ENCODE results near the gene NUP133. TPM values are rescaled to one million over a fixed set of nuclear protein-coding genes. Genes with fewer than 3 reads are reported as not detected.
"Not testable (repeated sequence)": the region's sequence is repeated elsewhere in the genome, so short reads cannot be mapped to it uniquely, and the experiment has no call there.

Gene NUP133
- polyA plus RNA-seq, 1 experiment, result 29.6 TPM

DNA sequence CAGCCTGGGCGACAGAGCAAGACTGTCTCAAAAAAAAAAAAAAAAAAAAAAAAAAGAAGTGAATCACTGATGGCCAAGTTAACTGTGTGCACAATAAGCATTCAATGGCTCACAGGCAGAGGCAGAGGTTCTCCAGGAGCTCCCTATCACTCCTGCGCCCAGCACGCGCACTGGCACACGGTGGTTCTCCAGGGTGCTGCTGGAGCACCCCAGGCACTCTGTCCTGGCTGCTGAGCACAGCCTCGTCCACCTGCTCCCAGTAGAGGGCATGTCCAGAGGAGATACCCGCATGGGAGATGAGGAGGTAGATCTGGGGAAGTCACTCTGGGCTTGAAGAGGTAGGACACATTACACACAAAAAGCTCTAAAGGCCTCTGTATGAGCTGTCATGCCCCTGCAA lies 21.5 kb upstream of the NUP133 start:
- H3K4me3 ChIP-seq (ENCODE audit: low read depth, low read length), result no peak overlapping the region
- H3K9me3 ChIP-seq (ENCODE audit: control insufficient read depth, insufficient read depth, low read length), result no peaks in the 10 kb centered on the region
- no peaks in the 10 kb centered on the region for H3K27me3 ChIP-seq (ENCODE audit: control insufficient read depth, insufficient read depth, low read length)
- H3K27ac ChIP-seq (ENCODE audit: low read depth, low read length), result no peak overlapping the region
- TF ChIP-seq, protein P1, sequence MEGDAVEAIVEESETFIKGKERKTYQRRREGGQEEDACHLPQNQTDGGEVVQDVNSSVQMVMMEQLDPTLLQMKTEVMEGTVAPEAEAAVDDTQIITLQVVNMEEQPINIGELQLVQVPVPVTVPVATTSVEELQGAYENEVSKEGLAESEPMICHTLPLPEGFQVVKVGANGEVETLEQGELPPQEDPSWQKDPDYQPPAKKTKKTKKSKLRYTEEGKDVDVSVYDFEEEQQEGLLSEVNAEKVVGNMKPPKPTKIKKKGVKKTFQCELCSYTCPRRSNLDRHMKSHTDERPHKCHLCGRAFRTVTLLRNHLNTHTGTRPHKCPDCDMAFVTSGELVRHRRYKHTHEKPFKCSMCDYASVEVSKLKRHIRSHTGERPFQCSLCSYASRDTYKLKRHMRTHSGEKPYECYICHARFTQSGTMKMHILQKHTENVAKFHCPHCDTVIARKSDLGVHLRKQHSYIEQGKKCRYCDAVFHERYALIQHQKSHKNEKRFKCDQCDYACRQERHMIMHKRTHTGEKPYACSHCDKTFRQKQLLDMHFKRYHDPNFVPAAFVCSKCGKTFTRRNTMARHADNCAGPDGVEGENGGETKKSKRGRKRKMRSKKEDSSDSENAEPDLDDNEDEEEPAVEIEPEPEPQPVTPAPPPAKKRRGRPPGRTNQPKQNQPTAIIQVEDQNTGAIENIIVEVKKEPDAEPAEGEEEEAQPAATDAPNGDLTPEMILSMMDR (IDR thresholded peaks at IDR 0.05; ENCODE audit: low read depth, low read length), result no peak
- no peak for DNase-seq (ENCODE audit: low read depth, low spot score)
- POLR2A ChIA-PET, result no interaction called here
- CTCF ChIA-PET, result interaction anchor here (1.3 kb wide), 1 partner anchor 15 kb away, joined by 5 read pairs; no protein-coding TSS in a partner anchor

DNA sequence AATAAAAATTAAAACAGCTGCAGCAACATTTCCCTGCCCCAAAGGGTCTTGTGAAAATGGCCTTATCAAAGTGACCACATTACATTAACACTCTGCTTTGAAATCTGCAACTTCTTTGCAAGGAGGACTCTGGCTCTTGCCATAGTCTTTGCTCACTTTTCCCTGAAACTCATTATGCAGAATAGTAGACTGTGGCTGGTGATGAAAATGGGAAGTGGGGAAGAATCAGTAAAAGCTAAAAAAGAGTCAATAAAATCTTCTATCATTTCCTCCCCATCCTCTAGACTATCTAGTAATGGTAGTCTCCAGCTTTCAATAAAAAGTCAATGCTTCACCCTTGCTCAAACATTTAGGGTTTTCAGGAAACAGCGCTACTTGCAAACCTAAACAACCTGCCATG lies 18.6 kb upstream of the NUP133 start:
- ChIA-PET POLR2A (no interaction called here), CTCF (interaction anchor here (2.3 kb wide), 1 partner anchor 11 kb away, joined by 8 read pairs; no protein-coding TSS in a partner anchor)
- TF ChIP-seq, protein P1 (IDR thresholded peaks at IDR 0.05; ENCODE audit: low read depth, low read length), result no peak
- no peak overlapping the region for H3K4me3 ChIP-seq (ENCODE audit: low read depth, low read length)
- no peak for DNase-seq (ENCODE audit: low read depth, low spot score)
- H3K27ac ChIP-seq (ENCODE audit: low read depth, low read length), result no peak overlapping the region
- H3K9me3 ChIP-seq (ENCODE audit: control insufficient read depth, insufficient read depth, low read length), result no peaks in the 10 kb centered on the region
- no peaks in the 10 kb centered on the region for H3K27me3 ChIP-seq (ENCODE audit: control insufficient read depth, insufficient read depth, low read length)

DNA sequence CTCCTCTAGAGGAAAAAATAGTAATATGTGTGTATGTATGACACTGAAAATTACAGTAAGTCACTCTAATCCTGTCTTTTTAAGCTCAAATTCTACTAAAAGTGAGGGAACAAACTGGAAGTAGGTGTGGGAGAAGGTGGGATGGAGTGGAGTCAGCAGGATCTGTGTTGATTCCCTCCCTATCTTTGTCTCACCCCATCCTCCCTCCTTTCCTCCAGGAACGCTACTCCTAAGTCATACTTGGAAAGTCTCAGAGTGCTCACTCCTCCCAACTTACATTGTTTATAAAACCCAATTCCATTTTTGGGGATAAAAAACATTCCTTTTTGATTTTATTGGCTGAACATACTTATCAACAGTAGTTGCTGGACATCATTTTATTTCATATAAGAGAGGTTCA lies 14.9 kb upstream of the NUP133 start:
- Histone ChIP-seq H3K4me3 (ENCODE audit: low read depth, low read length) (no peak overlapping the region), H3K27ac (ENCODE audit: low read depth, low read length) (no peak overlapping the region), H3K27me3 (ENCODE audit: control insufficient read depth, insufficient read depth, low read length) (no peaks in the 10 kb centered on the region), H3K9me3 (ENCODE audit: control insufficient read depth, insufficient read depth, low read length) (no peaks in the 10 kb centered on the region)
- no peak for DNase-seq (ENCODE audit: low read depth, low spot score)
- ChIA-PET POLR2A (no interaction called here), CTCF (interaction anchor here (1.5 kb wide), 1 partner anchor 8 kb away, joined by 3 read pairs; no protein-coding TSS in a partner anchor)
- TF ChIP-seq, protein P1 (IDR thresholded peaks at IDR 0.05; ENCODE audit: low read depth, low read length), result no peak

DNA sequence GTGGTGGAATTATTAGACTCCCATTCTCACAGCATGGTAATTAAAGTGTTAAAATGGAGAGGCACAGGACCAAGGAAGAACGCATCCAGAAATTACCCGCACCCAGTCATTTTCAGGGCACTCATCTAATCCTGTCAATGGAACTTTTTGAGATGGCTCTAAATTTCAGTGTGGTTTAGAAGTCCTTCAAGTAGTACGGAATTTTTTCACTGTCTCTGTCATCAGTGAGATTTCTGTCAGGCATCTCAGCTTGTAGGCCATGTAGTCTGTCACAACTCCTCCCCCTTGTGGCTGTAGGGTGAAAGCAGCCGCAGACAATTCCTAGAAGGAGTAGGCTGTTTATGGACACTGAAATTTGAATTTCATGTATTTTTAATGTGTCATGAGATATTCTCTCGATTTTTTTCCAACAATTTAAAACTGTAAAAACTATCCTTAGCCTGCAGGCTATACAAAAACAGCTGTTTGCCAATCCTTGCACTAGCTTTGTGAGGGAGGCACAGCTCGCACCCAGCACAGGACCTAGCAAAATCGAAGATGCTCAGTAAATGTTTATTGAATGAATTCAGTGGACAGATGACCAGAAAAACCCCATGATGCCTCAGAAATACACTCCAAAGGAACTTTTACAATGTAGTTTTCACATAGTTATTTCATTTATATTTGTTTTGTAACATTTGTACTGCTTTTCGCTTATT lies 6.6 kb upstream of the NUP133 start:
- ChIA-PET POLR2A (no interaction called here), CTCF (interaction anchor here (0.7 to 3.0 kb wide), 19 partner anchors 8 to 795 kb away, joined by 3 to 17 read pairs (median 4); partner anchors contain the start of gene ABCB10)
- no peaks in the 10 kb centered on the region for H3K27me3 ChIP-seq (ENCODE audit: control insufficient read depth, insufficient read depth, low read length)
- H3K9me3 ChIP-seq (ENCODE audit: control insufficient read depth, insufficient read depth, low read length), result no peaks in the 10 kb centered on the region
- H3K27ac ChIP-seq (ENCODE audit: low read depth, low read length), result no peak overlapping the region
- DNase-seq (ENCODE audit: low read depth, low spot score), result peak; percentile 30
- TF ChIP-seq, protein P1 (IDR thresholded peaks at IDR 0.05; ENCODE audit: low read depth, low read length), result peak; percentile 96
- H3K4me3 ChIP-seq (ENCODE audit: low read depth, low read length), result no peak overlapping the region

DNA sequence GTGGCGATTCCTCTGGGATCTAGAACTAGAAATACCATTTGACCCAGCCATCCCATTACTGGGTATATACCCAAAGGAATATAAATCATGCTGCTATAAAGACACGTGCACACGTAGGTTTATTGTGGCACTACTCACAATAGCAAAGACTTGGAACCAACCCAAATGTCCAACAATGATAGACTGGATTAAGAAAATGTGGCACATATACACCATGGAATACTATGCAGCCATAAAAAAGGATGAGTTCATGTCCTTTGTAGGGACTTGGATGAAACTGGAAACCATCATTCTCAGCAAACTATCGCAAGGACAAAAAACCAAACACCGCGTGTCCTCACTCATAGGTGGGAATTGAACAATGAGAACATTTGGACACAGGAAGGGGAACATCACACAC lies 3.5 kb upstream of the NUP133 start:
- H3K4me3 ChIP-seq (ENCODE audit: low read depth, low read length); H3K27ac ChIP-seq (ENCODE audit: low read depth, low read length); POLR2A ChIA-PET; CTCF ChIA-PET; DNase-seq (ENCODE audit: low read depth, low spot score); H3K9me3 ChIP-seq (ENCODE audit: control insufficient read depth, insufficient read depth, low read length); H3K27me3 ChIP-seq (ENCODE audit: control insufficient read depth, insufficient read depth, low read length): not testable (repeated sequence)

DNA sequence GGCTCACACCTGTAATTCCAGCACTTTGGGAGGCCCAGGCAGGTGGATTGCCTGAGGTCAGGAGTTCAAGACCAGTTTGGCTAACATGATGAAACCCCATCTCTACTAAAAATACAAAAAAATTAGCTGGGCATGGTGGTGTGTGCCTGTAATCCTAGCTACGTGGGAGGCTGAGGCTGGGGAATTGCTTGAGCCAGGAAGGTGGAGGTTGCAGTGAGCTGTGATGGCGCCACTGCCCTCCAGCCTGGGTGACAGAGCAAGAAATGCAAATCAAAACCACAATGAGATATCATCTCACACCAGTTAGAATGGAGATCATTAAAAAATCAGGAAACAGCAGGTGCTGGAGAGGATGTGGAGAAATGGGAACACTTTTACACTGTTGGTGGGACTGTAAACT lies 3.1 kb upstream of the NUP133 start:
- H3K27me3 ChIP-seq (ENCODE audit: control insufficient read depth, insufficient read depth, low read length); CTCF ChIA-PET; H3K9me3 ChIP-seq (ENCODE audit: control insufficient read depth, insufficient read depth, low read length); POLR2A ChIA-PET; H3K27ac ChIP-seq (ENCODE audit: low read depth, low read length); DNase-seq (ENCODE audit: low read depth, low spot score); H3K4me3 ChIP-seq (ENCODE audit: low read depth, low read length): not testable (repeated sequence)
